Neuron (in vitro differentiated cells): ENCODE data around the gene ATR.
"Not testable (repeated sequence)": the region's sequence is repeated elsewhere in the genome, so short reads cannot be mapped to it uniquely, and the experiment has no call there.

Source experiments
- H2AFZ ChIP-seq: one replicate; pipeline ENCODE4 v1.6.1; 2013; ENCODE audit warnings: low read depth, mild to moderate bottlenecking, inconsistent platforms, low read length, moderate library complexity
- H3K27me3 ChIP-seq: one replicate; pipeline ENCODE4 v1.6.1; 2013; ENCODE audit warnings: low read length; ENCODE audit not compliant: insufficient read depth
- H3K36me3 ChIP-seq: one replicate; pipeline ENCODE4 v1.6.1; 2013; ENCODE audit warnings: low read length; ENCODE audit not compliant: insufficient read depth
- H3K4me1 ChIP-seq: one replicate; pipeline ENCODE4 v1.6.1; 2013; ENCODE audit warnings: low read length; ENCODE audit not compliant: insufficient read depth
- H3K4me3 ChIP-seq: 2 replicates; pipeline ENCODE4 v1.5.1; 2013; ENCODE audit warnings: mild to moderate bottlenecking, low read length, moderate library complexity
- H3K9me3 ChIP-seq: one replicate; pipeline ENCODE4 v1.6.1; 2013; ENCODE audit warnings: low read length

Gene ATR

DNA sequence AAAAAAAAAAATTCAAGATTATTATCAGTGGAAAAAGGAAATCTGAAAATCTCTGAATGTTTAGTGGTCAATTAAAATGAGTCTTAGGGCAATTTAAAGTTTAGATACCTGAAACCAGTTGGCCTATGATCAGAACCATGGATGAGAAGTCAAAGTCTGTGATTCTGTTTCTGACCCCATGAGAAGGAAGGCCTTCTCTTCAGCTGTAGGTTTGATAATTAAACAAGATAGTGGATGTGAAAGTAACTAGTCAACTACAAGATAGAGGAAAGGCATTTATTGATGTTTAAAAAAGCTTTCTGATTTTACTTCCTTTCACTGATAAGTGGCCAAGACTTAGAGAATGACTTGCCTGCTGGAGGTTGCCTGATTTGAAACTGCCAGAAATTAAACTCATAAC is 26.4 kb upstream of the ATR start:
- Histone ChIP-seq H3K4me1 (no peaks in the 10 kb centered on the region), H3K36me3 (no peaks in the 10 kb centered on the region), H3K4me3 (no peak overlapping the region), H3K9me3 (no peaks in the 10 kb centered on the region), H2AFZ (no peak overlapping the region), H3K27me3 (no peaks in the 10 kb centered on the region)

DNA sequence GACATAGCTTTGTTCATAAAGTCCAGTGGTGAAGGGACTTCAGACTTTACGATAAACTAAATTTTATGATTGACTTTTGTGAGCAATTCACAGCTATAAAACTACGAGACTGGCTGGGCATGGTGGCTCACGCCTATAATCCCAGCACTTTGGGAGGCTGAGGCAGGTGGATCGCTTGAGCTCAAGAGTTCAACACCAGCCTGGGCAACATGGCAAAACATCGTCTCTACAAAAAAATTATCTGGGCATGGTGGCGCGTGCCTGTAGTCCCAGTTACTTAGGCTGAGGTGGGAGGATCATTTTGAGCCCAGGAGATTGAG is 24.8 kb upstream of the ATR start:
- not testable (repeated sequence) for H2AFZ ChIP-seq, H3K4me3 ChIP-seq, H3K4me1 ChIP-seq, H3K27me3 ChIP-seq, H3K9me3 ChIP-seq, H3K36me3 ChIP-seq

DNA sequence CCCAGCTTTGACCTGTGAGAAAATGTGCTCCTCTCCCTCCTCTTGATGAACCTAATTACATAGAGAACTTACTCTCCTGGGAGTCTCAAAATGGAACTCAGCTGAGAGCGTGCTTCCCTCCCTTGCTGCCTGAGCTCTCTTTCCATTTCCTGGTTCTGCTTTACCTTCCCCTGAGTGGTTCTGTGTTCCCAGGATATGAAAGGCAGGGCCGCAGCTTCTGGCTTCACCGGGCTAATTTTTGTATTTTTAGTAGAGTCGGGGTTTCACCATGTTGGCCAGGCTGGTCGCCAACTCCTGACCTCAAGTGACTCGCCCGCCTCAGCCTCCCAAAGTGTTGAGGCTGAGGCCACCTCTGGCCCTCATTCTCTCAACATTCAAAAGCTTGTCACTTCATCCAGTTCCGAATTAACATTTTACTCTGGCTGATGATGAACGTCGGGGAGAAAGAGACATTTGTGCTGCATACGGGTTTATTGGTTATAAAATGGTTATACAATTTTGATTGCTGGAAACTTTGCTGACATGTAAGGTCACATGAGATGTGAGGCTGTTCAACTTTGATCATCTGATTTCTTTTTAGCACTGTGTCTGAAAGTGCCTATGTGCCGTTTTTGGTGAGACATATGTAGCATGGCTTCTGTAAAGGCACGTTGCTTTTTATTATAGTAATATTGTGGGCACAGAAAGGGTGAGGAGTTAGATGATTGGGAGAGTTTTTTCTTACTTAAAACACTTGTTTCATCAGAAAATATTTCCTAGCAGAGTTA is 24.3 kb upstream of the ATR start:
- H3K4me3 ChIP-seq, result no peak overlapping the region
- H3K36me3 ChIP-seq, result no peaks in the 10 kb centered on the region
- H3K9me3 ChIP-seq, result no peaks in the 10 kb centered on the region
- H3K4me1 ChIP-seq, result no peaks in the 10 kb centered on the region
- H2AFZ ChIP-seq, result no peak overlapping the region
- H3K27me3 ChIP-seq, result no peaks in the 10 kb centered on the region

DNA sequence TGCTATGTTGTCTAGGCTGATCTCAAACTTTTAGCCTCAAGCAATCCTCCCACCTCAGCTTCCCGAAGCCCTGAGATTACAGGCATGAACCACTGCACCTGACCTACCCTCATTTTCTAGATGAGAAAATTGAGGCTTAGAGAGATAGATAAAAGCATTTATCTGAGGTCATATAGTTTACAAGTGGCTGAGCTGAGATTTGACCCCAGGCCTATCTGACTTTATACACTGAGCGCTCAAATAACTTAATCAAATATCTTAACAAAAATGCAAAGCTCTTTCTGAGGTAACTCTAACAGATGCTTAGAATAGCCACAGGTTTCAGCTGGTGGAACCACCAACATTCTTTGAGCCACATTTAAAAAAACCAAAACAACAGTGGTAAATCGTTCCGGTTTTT is 23.2 kb upstream of the ATR start:
- Histone ChIP-seq H3K4me3 (no peak overlapping the region), H3K9me3 (no peaks in the 10 kb centered on the region), H2AFZ (no peak overlapping the region), H3K36me3 (no peaks in the 10 kb centered on the region), H3K27me3 (peaks cover 9% of the 10 kb centered on the region), H3K4me1 (peaks cover 2% of the 10 kb centered on the region)

DNA sequence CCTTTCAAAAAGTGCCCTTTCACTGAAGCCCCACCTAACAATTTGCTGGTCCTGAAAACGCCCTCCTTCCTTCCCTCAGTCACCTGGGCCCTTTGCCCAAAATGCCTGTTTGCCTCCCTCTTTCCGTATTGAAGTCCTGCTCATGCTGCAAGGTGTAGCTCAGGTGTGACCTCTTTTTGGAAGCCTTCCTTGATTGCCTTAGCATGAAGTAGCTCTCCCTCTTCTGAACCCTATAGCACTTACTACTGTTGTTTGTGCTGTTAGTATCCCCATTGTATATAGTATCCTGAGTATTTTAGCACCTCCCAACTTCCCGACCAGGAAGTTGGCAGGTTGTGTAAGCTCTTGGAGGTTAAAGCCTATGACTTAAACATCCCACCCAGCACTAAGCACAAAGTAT is 19.4 kb upstream of the ATR start:
- Histone ChIP-seq H3K9me3 (no peaks in the 10 kb centered on the region), H3K36me3 (no peaks in the 10 kb centered on the region), H3K4me1 (peaks cover 6% of the 10 kb centered on the region), H3K4me3 (no peak overlapping the region), H3K27me3 (peaks cover 9% of the 10 kb centered on the region), H2AFZ (no peak overlapping the region)

DNA sequence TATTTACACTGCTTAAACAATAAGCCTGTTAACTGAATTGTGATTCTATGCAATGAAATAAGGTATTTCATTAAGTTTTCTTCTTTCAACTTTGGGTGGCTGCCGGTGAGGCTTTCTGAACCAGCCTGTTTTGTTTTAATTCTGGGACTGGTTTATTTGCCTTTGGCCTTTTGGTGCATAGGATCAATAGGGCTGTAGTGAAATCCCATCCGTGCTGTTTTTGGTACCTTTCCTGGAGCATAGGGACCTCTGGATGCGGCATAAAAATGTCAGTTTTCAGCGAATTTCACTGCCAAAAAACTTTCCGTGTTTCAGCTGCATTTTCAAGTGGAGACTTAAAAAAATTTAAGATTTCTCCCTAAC is 18.2 kb upstream of the ATR start:
- no peaks in the 10 kb centered on the region for H3K9me3 ChIP-seq
- H3K27me3 ChIP-seq, result peaks cover 9% of the 10 kb centered on the region
- H3K36me3 ChIP-seq, result no peaks in the 10 kb centered on the region
- peaks cover 6% of the 10 kb centered on the region for H3K4me1 ChIP-seq
- peak overlapping the region; percentile 74 for H3K4me3 ChIP-seq
- peak overlapping the region; percentile 88 for H2AFZ ChIP-seq

DNA sequence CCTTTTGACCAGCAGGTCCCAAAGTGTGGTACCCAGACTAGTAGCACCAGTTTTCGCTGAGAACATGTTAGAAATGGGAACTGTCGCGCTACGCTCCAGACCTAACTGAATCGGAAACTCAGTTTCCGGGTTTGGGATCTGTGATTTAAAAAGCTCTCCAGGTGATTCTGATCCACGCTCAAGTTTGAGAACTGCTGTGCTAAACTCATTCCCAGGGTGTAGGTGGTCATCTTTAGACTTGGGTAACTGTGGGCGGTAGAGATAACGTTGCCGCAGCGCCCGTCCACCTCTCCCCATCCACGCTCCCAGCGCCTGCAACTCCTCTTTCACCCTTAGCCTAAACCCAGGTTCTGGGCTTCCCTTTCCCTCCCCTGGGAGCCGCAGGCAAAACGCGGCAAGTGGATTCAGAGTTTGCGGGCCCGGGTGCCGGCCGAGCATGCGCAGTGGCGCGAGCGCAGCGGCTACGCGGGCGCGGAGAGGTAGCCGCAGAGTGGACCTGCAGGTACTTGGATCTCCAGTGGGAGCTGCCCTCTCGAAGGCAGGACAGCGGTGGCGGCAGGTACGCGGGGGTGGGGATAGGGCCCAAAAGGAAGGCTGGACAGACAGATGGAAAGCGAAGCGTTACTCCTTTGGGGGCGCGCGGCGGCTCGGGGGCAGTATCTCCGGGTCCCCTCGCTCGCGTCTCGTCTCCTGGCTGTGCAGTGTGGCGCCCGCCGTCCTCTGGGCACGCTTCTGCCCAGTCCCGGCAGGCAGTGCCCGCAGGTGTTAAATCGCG is 17.6 kb upstream of the ATR start, which contains the start of gene PLS1:
PLS1 (plus strand) TSS at position 443 of the 775 bp plus-strand sequence. CDS start 67,845 bp downstream, outside the sequence.
- Histone ChIP-seq H3K36me3 (no peaks in the 10 kb centered on the region), H2AFZ (peak within 1 kb of the TSS; percentile 88), H3K27me3 (peaks cover 9% of the 10 kb centered on the region), H3K4me3 (peak within 1 kb of the TSS; percentile 74), H3K4me1 (peaks cover 6% of the 10 kb centered on the region), H3K9me3 (no peaks in the 10 kb centered on the region)

DNA sequence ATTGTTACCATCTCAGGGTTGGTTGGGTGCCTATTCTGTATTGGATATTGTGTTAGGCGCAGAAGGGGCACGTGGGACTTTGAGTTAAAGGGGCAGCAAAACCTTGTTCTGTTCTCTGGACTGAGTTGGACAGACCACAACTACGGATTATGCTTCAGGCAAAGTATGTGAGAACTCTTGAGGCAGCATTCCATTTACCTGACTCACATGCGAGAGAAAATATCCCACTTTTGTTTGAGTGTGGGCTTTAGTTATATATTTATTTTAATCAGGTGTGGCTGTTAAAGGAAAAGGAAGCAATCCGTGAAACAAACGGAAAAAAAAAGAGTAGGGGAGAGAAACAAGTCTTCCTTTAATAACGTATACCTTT is 17.0 kb upstream of the ATR start:
- peaks cover 9% of the 10 kb centered on the region for H3K27me3 ChIP-seq
- no peaks in the 10 kb centered on the region for H3K9me3 ChIP-seq
- peak overlapping the region; percentile 88 for H2AFZ ChIP-seq
- H3K36me3 ChIP-seq, result no peaks in the 10 kb centered on the region
- peaks cover 6% of the 10 kb centered on the region for H3K4me1 ChIP-seq
- H3K4me3 ChIP-seq, result peak overlapping the region; percentile 74

DNA sequence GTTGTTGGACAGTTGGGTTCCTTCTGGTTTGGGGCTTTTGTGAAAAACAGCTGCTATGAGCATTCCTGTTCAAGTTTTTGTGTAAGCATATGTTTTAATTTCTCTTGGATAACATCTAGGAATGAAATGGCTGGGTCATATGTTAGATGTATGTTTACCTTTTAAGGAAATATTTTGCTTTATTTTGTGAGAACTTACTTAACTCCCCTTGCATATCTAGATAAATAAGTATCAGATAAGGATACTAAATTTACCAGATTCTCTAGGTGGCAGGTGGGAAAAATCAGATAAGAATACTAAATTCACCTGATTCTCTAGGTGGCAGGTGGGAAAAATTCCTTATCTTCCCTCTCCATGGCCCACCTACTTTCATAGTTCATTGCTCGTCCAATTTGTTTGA is 16.6 kb upstream of the ATR start:
- Histone ChIP-seq H3K9me3 (no peaks in the 10 kb centered on the region), H3K4me1 (peaks cover 6% of the 10 kb centered on the region), H3K27me3 (peaks cover 9% of the 10 kb centered on the region), H2AFZ (no peak overlapping the region), H3K4me3 (no peak overlapping the region), H3K36me3 (no peaks in the 10 kb centered on the region)

DNA sequence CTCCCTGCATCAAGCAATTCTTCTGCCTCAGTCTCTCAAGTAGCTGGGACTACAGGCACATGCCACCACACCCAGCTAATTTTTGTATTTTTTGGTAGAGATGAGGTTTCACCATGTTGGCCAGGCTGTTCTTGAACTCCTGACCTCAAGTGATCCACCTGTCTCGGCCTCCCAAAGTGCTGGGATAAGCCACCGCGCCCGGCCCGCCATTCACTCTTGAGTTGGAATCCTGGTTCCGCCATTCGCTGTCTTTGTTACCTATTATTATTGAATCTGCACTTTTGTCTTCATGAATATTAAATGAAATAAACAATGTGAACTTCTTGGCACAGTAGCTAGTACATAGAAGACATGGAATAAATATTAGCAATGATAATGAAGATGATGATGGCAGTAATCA is 13.7 kb upstream of the ATR start:
- not testable (repeated sequence) for H3K4me3 ChIP-seq, H3K36me3 ChIP-seq, H3K9me3 ChIP-seq, H2AFZ ChIP-seq, H3K4me1 ChIP-seq, H3K27me3 ChIP-seq

DNA sequence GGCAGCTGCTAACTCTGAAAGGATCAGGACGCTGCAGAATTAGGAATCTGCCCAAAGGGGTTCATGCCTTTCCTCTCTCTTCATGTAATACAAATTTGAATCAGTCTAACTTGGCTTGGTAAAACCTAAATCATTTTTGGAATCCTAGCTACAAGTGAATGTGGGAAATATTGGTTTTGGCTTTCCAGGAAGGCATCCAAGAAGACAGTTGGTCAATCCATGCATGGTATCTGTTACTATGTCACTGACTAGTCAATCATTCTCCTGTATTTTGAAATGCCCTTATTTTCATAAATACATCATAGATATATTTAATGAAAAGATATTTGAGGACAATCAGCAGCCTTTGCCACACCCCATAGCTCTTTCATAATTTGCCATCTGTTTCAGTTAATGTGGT is 10.2 kb upstream of the ATR start:
- H3K27me3 ChIP-seq, result no peaks in the 10 kb centered on the region

DNA sequence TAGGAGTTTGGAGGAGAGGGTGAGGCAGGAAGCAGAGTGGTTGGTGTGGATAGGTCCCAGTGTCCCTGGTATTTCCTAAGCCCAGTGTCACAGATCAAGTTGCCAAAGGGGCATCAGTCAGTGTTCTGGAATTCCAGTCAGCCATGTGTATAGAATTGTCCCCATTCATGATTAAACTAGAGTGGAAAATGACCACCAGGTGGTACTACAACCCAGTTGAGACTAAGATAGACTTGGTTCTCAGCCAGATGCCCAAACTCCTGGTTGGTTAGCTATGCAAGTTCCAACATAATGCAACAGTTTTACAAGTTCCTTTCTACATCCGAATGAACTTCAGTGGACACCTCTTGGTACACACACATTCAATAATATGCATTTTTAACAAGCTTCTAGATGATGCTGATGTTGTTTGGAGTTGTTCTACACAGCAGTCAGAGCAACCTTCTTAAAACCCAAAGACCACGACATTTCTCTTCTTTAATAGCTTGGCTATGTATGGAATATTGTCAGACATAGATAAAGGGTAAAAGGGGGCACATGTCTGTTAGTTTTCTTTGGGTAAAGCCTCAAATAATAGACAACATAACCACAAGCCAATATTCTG is 8.4 kb upstream of the ATR start:
- no peak overlapping the region for H3K4me3 ChIP-seq
- H3K9me3 ChIP-seq, result no peaks in the 10 kb centered on the region
- H2AFZ ChIP-seq, result no peak overlapping the region
- H3K27me3 ChIP-seq, result no peaks in the 10 kb centered on the region
- H3K36me3 ChIP-seq, result no peaks in the 10 kb centered on the region
- H3K4me1 ChIP-seq, result no peaks in the 10 kb centered on the region

More for the DNA sequence above, 10.2 kb upstream of the ATR start:
- Histone ChIP-seq H3K4me1 (no peaks in the 10 kb centered on the region), H3K36me3 (no peaks in the 10 kb centered on the region), H3K9me3 (no peaks in the 10 kb centered on the region), H3K4me3 (no peak overlapping the region), H2AFZ (no peak overlapping the region)

DNA sequence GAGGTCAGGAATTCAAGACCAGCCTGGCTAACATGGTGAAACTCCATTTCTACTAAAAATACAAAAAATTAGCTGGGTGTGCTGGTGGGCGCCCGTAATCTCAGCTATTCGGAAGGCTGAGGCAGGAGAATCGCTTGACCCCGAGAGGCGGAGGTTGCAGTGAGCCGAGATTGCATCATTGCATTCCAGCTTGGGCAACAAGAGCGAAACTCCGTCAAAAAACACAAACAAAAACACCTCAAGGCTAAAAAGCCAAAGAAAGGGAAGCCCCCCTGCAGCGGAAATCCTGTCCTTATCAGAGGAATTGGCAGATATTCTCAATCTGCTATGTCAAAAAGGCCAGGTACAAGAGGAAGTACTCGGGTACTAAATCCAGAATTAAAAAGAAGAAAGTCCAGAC is 2.5 kb upstream of the ATR start:
- not testable (repeated sequence) for H3K4me3 ChIP-seq, H2AFZ ChIP-seq, H3K36me3 ChIP-seq, H3K27me3 ChIP-seq, H3K9me3 ChIP-seq
- peaks cover 16% of the 10 kb centered on the region for H3K4me1 ChIP-seq
